RCC 7860 (cell line): Measurements from ENCODE around the gene SNTB2.
"Not testable (repeated sequence)": the region's sequence is repeated elsewhere in the genome, so short reads cannot be mapped to it uniquely, and the experiment has no call there.

Source experiments
- DNase-seq: peaks from one replicate; pipeline ENCODE4 v3.0.0-alpha.2; 2015; ENCODE audit warnings: low spot score
- FAIRE-seq: peaks from 2 replicates; lab custom pipeline; 2012; peaks lifted over from hg19 to GRCh38; lab: Jason Lieb, UNC

The SNTB2 gene

GRCh38 chr16:69225121-69225520, 38.2 kb downstream of the SNTB2 start:
- no peak for FAIRE-seq
- no peak for DNase-seq

DNA sequence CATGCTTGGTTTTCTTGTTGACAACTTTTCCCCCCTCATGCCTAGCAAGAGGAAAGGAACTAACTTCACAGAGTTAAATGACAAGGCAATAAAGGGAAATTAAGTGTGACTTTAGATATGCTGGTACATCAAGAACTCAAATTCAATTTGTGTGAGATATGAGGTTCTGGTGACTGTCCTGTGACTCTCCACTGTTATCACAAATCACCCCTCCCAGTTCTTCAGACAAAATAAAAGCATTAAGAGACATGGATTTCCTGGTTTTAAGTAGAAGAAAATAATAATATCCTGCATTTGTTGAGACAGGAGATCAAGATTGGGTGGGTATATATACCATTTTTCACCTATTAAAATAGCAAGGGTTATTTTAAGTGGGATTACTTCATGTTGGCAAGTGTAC, 46.2 kb downstream of the SNTB2 start:
- no peak for FAIRE-seq
- DNase-seq, result no peak

GRCh38 chr16:69234460-69234859, 47.5 kb downstream of the SNTB2 start:
- FAIRE-seq, result no peak
- no peak for DNase-seq

DNA sequence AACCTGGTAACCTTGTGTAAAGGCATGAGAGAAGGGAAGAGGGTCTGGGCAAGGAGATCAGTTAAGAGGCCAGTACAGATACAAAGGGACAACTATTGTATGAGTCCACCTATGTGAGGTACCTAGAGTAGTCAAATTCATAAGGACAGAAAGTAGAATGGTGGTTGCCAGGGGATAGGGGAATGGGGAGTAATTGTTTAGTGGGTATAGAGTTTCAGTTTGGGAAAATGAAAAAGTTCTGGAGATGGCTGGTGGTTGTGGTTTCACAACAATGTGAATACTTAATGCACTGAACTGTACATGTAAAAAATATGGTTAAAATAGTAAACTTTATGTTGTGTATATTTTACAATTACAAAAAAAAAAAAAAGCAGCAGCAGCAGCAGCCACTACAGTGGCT, 49.4 kb downstream of the SNTB2 start:
- DNase-seq (no peak), FAIRE-seq (no peak)

DNA sequence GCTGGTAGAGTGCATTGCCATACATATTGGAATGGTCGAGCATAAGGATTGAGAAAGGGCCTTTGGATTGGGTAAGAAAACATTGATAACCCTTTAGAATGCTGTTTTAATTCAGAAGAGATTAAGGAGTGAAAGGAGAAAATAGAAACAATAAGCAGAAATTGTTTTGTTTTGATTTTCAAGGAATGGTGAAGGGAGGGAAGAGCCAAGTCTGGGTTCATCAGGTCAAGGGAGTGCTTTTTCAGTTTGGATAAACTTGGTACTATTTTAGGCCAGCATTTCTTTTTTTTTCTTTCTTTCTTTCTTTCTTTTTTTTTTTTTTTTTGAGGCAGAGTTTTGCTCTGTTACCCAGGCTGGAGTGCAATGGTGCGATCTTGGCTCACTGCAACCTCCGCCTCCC, 50.3 kb downstream of the SNTB2 start:
- DNase-seq, result no peak
- no peak for FAIRE-seq

GRCh38 chr16:69239851-69240250, 52.9 kb downstream of the SNTB2 start:
- no peak for DNase-seq

GRCh38 chr16:69240331-69240730, 53.4 kb downstream of the SNTB2 start:
- no peak for DNase-seq
- no peak for FAIRE-seq

More at GRCh38 chr16:69239851-69240250, 52.9 kb downstream of the SNTB2 start:
- no peak for FAIRE-seq

DNA sequence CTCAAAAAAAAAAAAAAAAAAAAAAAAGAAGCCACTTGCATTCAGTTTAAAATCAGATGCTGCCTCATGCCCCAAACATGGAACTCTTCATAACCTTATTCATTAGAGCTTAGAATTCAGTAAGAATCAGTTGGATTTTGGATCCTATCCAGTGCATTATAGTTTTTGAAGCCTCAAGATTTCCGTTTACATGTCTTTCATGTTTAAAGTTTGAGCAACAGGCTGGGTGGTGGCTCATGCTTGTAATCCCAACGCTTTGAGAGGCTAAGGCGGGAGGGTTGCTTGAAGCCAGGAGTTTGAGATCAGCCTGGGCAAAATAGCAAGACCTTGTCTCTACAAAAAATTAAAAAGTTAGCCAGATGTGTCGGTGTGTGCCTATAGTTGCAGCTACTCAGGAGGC, 55.0 kb downstream of the SNTB2 start:
- FAIRE-seq (no peak), DNase-seq (no peak)

DNA sequence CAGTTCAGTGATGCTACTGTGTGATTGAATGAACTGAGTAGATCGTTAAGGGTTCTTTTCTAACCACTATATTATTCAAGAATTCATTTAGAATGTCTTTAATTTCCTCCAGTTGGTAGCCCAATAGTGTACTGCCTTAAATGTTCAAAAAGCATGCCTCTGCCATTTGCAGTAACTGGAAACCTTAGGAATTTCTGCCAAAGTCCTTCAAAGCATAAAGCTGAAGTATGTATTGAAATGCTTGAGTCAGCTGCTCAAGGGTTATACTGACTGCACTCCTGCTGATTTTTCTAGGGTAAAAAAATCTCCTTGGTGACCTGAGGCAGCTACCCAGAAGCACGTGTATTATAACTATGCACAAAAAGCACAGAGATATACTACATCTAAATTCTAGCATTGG, 56.5 kb downstream of the SNTB2 start:
- DNase-seq (no peak), FAIRE-seq (no peak)

- FAIRE-seq (no peak), DNase-seq (no peak)
Measured at GRCh38 chr16:69244336-69244735, 57.4 kb downstream of the SNTB2 start.

DNA sequence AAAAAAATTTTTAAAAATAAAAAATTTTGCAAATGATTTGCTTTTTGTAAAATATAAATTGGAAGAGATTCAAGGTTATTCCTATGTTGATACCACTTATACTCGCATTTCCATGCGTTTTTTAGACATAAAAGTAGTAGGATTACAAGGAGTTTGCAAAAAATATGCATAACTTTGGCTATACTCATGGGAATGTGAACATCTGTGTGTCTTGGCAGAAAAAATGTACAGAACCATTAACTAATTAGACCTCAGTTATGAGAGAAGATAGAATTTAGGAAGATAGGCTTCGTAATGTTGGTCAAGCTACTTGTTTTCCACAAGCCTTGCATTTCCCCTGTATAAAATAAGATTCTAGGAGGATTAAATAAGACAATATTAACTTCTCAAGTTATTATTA, 63.1 kb downstream of the SNTB2 start:
- FAIRE-seq, result no peak
- DNase-seq, result no peak

DNA sequence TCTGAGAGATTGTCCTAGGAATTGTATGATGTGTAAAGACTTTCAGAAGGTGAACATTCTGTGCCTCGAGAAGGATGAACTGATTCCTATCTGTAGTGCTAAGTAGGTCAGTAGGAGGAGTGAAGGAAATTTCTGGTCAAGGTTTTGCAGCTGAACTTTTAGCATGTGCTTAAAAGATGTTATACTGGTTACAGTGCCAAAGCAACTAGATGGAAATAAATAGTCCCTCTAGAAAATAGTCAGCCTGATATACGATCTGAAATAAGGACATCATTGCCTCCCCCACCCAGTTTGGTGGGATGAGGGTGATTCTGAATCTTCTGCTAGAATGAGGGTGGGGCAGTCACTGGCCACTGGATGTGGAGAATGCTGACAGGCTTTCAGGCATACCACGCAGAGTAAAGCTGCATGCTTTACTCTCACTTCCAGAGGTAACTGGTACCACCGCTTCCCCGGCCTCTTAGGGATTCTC, 66.9 kb downstream of the SNTB2 start:
- DNase-seq (no peak), FAIRE-seq (no peak)

GRCh38 chr16:69259428-69259764, 72.4 kb downstream of the SNTB2 start:
- FAIRE-seq, DNase-seq: not testable (repeated sequence)

GRCh38 chr16:69260019-69260418, 73.1 kb downstream of the SNTB2 start:
- DNase-seq (no peak), FAIRE-seq (no peak)

DNA sequence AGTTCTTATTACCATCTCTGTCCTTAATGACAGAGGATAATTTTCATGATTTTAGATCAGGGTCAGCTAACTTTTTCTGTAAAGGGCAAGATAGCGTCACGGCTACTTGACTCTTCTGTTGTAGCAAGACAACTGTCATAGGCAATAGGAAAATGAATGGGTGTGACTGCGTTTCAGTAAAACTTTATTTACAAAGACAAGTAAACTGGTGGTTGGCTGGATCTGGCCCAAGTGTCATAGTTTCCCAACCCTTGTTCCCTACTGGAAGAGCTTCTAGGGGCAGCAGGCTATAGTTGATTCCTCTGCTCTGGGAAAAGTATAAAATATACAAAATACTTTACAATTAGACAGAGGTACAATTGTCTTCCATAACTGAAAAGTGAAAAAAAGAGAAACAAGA, 73.5 kb downstream of the SNTB2 start:
- DNase-seq (no peak), FAIRE-seq (no peak)

- DNase-seq (no peak), FAIRE-seq (no peak)
Measured at GRCh38 chr16:69266334-69267063, 79.5 kb downstream of the SNTB2 start.

DNA sequence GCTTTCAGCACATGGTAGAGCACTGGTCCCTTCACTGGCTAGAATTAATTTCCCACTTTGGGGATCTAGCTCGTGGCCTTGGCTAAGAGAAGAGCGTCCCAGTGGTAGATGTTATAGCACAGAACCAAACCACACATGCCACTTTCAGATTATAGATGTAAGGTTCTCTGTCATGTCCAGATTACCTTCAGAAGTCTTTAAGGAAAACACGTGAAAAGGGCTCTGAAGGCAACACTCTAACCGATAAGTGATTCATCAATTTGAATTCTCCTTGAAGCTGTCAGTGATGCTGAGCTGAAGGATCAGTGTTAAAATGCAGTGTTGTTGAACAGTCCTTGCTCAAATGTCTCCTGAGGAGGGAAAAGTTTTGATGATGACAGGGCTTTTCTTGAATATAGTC, 80.7 kb downstream of the SNTB2 start:
- FAIRE-seq (no peak), DNase-seq (no peak)

- DNase-seq, result no peak
- FAIRE-seq, result no peak
Measured at GRCh38 chr16:69270395-69270794, 83.4 kb downstream of the SNTB2 start.

GRCh38 chr16:69270831-69271230, 83.9 kb downstream of the SNTB2 start:
- DNase-seq (no peak), FAIRE-seq (no peak)

DNA sequence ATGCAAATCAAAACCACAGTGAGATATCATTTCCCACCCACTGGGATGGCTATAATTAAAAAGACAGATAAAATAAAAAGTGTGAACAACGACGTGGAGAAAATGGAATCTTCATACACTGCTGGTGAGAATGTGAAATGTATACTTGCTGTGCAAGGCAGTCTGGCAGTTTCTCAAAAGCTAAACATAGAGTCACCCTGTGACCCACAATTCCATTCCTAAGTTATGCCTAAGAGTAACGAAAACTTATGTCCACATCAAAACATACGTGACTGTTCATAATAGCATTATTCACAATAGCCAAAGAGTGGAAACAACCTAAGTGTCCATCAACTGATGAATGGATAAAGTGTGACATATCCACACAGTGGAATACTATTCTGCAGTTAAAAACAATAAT, 86.0 kb downstream of the SNTB2 start:
- FAIRE-seq (no peak), DNase-seq (no peak)

- no peak for FAIRE-seq
- no peak for DNase-seq
Measured at GRCh38 chr16:69274699-69275235, 87.8 kb downstream of the SNTB2 start.

DNA sequence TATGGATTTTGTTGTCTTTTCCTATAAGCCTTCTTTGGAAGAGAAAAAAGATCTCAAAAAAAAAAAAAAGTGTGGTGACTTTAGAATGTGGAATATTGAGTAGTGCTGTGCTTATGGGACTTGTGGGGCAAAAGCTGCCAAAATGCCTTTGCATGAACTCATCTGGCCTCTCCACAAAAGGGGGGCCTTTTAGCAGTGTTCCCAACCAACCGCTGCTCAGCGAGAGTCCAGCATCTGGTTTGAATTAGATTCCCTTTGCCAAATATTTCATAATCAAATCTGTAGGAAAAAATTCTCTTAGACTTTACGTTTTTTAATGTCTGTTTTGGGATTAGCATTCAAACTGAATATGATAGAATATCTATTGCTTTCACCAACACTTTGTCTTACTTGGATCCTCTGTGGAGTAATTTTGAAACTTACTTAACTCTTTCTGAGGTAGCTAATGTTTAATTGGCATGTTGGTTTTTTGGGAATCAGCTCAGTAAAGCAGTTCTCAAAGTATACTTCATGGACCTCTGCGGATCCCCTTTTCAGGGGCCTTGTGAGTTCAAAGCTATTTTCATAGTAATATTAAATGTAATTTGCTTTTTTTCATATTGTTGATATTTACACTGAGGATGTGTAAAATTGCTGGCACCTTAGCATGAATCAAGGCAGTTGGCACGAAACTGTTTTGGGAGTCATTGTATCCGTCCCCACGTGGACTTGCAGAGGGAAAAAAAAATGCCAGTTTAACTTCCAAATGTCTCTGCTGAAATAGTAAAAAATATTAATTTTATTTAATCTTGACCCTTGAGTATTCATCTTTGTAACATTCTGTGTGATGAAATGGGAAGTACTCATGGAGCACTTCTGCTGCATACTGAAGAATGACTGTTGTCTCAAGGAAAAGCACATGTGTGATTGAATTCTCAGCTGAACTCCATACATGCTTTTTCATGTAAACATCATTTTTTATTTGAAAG, 89.5 kb downstream of the SNTB2 start:
- no peak for DNase-seq
- no peak for FAIRE-seq
